HEK293T (cell line): ENCODE data around the gene ACKR3.

Experiments
- ARNT ChIP-seq: fragments of 450-650 bp; IDR thresholded peaks from 2 replicates; pipeline ENCODE4 v1.6.1; 2017; ENCODE audit warnings: mild to moderate bottlenecking
- BHLHE40 ChIP-seq: fragments of 450-650 bp; IDR thresholded peaks from 2 replicates; pipeline ENCODE4 v1.6.1; 2016; ENCODE audit warnings: mild to moderate bottlenecking, moderate library complexity, borderline replicate concordance
- CTBP1 ChIP-seq: fragments of 450-650 bp; IDR thresholded peaks from 2 replicates; pipeline ENCODE4 v1.6.1; 2016; ENCODE audit warnings: borderline replicate concordance
- ELF4 ChIP-seq: fragments of 450-650 bp; IDR thresholded peaks from 2 replicates; pipeline ENCODE4 v1.6.1; 2017; ENCODE audit warnings: antibody characterized with exemption
- FOXK2 ChIP-seq: fragments of 450-650 bp; IDR thresholded peaks from 2 replicates; pipeline ENCODE4 v1.6.1; 2016; ENCODE audit warnings: mild to moderate bottlenecking
- FOXM1 ChIP-seq: fragments of 450-650 bp; IDR thresholded peaks from 2 replicates; pipeline ENCODE4 v1.6.1; 2017; ENCODE audit warnings: mild to moderate bottlenecking, borderline replicate concordance
- SP1 ChIP-seq: fragments of 450-650 bp; IDR thresholded peaks from 2 replicates; pipeline ENCODE4 v1.6.1; 2017
- SUZ12 ChIP-seq: fragments of 450-650 bp; IDR thresholded peaks from 2 replicates; pipeline ENCODE4 v1.6.1; 2016; ENCODE audit warnings: mild to moderate bottlenecking
- TARDBP ChIP-seq: fragments of 450-650 bp; IDR thresholded peaks from 2 replicates; pipeline ENCODE4 v1.6.1; 2016
- TF ChIP-seq, protein P1 (sequence below): fragments of 450-650 bp; IDR thresholded peaks from 2 replicates; pipeline ENCODE4 v1.6.1; 2016

DNA sequence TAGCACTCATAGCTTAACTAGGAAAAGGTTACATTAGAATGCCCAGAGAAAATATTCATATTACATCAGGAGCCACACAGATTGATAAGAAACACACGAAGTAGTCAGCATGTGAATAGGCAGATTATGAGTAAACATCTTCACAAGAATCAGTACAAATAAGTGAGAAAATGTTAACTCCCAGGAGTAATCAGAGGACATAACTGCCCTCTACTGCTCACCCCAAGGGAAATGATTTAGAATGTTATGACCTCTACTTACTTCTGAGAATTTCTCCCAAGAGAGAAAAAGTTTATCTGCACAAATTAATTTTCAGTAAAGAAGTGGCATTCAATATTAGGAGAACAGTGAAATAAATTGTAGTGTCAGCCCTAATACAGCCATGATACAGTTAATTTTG lies 39.1 kb upstream of the ACKR3 start:
- TF ChIP-seq ARNT (no peak), FOXM1 (no peak), ELF4 (no peak), BHLHE40 (no peak), SUZ12 (no peak), TARDBP (no peak), SP1 (no peak), FOXK2 (no peak), CTBP1 (no peak)
- TF ChIP-seq, protein P1, sequence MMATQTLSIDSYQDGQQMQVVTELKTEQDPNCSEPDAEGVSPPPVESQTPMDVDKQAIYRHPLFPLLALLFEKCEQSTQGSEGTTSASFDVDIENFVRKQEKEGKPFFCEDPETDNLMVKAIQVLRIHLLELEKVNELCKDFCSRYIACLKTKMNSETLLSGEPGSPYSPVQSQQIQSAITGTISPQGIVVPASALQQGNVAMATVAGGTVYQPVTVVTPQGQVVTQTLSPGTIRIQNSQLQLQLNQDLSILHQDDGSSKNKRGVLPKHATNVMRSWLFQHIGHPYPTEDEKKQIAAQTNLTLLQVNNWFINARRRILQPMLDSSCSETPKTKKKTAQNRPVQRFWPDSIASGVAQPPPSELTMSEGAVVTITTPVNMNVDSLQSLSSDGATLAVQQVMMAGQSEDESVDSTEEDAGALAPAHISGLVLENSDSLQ, result no peak
